HG02571 (cell line): Measurements from ENCODE around the gene WDR55.
A peak's percentile ranks its signal among the peaks of the same experiment; 100 is the strongest.
"Not testable (repeated sequence)": the region's sequence is repeated elsewhere in the genome, so short reads cannot be mapped to it uniquely, and the experiment has no call there.

Experiments
- ATAC-seq: cut with Tn5 transposase; IDR thresholded peaks from one replicate; pipeline ENCODE4 v1.9.1; 2021; ENCODE audit warnings: mild to moderate bottlenecking, moderate library complexity; ENCODE audit not compliant: unreplicated experiment

WDR55 gene, protein sequence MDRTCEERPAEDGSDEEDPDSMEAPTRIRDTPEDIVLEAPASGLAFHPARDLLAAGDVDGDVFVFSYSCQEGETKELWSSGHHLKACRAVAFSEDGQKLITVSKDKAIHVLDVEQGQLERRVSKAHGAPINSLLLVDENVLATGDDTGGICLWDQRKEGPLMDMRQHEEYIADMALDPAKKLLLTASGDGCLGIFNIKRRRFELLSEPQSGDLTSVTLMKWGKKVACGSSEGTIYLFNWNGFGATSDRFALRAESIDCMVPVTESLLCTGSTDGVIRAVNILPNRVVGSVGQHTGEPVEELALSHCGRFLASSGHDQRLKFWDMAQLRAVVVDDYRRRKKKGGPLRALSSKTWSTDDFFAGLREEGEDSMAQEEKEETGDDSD

DNA sequence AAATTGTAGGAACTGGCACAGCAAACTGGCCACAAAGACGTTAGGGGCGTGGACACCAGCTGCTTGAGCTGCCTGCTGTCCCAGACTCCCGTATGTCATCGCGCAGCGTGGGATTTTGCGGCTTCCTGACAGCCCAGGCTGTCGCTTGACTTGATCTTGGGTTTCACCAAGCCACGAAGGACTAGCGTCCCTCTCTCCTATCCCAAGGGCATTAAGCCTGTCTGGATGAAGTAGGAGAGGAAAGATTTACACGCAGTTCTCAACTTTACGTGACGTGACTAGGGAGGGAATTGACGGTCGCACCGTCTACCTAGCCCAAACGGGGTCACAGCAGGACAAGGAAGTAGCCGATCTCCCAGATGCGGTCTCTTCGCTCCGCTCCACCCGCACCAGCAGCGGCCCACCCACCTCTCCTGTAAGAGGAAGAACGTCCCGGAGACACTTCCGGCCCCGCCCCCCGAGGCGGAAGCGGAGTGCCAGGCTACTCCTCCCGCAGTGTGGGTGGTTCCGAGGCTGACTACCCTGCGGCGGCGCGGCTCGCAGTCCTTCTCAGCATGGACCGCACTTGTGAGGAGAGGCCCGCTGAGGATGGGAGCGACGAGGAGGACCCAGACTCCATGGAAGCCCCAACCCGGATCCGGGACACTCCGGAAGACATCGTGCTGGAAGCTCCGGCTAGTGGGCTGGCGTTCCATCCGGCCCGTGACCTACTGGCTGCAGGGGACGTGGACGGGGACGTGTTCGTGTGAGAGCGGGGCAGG lies at the start of gene WDR55:
WDR55 (plus strand) TSS at position 546 of the 761 bp plus-strand sequence; CDS start at position 555, 9 bp downstream.
- ATAC-seq, result peak; percentile 96

DNA sequence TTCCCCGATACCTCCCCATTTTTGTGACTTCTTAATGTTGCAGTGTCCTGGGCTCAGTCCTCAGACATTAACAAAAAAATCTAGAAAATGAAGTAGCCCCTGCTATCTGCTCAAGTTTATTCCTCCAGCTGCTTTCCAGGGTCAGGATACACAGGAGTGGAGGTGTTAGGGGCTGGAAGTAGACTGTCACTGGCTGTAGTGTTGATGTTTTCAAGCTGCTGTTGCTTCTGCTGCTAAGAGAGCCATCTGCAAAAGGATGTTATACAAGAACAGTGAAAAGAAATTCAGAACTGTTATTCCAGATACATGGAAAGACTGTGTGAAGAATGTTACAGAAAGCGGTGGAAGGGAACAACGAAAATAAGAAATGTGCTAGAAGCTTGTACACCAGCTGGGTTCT lies 42.4 kb upstream of the WDR55 start:
- no peak for ATAC-seq

GRCh38 chr5:140623061-140623460 lies 41.6 kb upstream of the WDR55 start:
- ATAC-seq, result not testable (repeated sequence)

DNA sequence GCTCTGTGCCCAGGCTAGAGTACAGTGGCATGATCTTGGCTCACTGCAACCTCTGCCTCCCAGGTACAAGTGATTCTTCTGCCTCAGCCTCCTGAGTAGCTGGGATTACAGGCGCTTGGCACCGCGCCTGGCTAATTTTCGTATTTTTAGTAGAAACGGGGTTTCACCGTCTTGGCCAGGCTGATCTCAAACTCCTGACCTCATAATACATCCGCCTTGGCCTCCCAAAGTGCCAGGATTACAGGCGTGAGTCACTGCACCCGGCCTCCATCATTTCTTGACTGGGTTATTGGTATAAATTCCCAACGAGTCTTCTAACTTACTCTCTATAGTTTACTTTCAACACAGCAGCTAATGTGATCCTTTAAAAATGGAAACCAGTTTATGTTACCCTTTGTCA lies 39.8 kb upstream of the WDR55 start:
- not testable (repeated sequence) for ATAC-seq

DNA sequence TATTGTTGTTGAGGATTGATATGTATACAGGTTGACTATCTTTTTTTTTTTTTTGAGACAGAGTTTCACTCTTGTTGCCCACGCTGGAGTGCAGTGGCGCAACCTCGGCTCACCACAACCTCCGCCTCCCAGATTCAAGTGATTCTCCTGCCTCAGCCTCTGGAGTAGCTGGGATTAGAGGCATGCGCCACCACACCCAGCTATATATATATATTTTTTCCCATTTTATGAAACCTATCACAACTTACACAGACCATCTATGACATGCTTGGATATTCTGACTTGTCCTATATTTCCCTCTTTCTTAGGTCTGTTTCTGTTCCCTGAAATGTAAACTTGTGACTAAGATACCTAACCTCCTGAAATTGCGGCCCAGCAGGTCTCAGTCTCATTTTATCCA lies 36.7 kb upstream of the WDR55 start:
- no peak for ATAC-seq

DNA sequence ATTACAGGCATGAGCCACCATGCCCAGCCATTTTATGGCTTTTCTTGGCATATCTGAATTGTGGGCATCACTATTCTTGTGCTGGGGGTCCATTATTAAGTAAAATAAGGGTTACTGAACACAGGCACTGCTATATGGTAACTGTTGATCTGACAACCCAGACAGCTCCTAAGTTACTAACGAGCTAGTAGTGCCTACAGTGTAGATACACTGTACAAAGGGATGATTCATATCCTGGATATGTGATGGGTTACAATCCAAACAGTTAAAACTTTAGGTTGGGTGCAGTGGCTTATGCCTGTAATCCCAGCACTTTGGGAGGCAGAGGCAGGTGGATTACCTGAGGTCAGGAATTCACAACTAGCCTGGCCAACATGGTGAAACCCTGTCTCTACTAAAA lies 36.0 kb upstream of the WDR55 start:
- ATAC-seq, result no peak

DNA sequence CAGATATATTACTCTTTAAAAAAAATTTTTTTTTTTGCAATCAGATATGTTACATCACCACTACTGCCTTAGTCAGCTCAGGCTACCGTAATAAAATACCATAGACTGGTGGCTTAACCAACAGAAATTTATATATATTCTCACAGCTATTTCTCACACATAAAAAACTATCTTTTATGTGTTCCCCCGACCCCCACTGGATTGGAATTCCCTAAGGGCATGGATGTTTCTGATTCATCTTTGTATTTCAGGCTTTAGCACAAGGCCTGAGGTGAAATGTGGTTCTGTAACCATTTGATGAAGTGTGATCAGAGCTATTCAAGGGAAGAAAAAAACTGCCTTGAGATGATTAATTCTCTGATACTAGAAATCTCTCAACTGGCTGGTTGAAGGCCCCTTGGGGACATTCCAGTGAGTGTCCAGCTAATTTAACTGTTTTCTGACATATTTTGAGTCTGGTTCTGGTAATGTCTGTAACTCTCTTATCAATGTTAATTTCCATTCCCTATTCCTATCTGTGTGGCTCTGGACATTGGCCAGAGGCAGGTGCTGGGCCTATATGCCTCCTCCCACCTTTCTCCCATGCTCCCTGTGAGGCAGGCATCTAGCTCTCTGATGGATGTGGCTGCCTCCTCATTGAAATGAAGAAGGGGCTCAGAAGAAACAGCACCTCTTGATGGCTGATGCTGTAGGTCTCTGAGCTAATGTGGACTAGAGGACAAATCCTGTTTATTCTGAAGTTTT lies 34.2 kb upstream of the WDR55 start:
- ATAC-seq, result no peak

GRCh38 chr5:140631036-140631417 lies 33.7 kb upstream of the WDR55 start:
- no peak for ATAC-seq

DNA sequence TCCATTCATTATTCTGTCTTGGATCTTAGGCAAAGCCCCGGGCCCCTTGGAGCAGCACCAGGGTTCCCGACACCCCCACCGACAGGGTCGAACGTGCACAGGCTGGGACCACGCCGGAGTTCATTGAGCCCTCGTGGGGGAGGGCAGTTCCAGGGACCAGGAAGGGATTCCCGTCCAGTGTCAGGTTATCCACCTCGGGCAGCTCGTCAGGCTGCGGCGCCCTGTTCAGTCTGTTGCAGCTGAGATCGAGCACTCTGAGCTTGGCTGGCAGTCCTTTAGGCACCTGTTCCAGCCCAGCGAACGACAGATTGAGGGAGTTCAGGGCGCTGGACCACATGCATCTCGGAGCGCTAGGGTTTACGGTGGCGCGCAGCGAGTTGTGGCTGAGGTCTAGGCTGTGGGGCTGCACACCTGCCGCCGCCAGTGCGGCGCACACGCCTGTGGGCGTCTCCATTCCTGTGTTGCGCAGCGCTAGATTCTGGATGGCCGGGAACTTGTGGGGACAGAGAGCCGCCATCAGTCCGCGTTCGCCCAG lies 32.8 kb upstream of the WDR55 start:
- peak; percentile 42 for ATAC-seq

DNA sequence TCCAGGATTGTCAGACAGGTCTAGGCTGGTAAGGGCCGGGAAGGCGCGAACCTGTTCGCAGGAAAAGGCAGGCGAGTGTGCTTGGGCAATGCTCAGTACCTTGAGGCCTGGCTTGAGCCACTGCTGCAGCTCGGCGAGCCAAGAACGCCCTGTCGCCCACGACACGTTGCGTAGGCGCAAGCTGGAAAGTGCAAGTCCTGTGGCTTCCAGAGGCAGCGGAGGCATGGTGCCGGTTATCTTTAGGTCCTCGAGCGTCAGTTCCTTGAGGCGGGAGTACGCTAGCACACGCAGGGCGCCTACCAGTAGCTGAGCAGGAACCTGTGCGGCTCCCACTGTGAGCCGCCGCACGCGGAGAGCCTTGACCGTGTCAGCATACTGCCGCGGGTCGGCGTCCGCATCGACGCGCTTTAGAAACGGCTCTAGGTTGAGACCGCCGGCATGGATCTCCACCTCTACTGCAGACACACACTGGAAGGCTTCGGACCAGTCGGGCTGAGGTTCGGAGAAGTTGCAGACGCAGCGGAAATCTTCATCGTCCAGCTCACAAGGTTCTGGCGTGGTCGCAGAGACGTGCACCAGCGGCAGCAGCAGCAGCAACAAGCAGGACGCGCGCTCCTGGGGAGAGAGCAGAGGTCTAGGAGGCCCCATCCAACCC lies 32.2 kb upstream of the WDR55 start:
- peak; percentile 46 for ATAC-seq

DNA sequence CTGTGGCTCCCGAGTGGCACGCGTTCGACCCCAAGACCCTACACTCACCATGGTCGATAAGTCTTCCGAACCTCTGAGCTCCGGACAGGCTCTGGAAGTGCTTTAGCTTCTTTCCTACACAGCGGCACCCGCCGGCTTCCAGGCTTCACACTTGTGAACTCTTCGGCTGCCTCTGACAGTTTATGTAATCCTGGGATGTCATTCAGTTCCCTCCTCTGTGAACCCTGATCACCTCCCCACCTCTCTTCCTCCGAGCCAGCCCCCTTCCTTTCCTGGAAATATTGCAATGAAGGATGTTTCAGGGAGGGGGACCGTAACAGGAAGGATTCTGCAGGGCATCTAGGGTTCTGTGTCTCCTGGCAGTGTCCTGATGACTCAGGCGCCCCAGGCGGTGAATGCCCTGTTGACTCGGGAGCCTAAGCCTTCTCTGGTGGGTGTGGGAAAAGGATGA lies 31.7 kb upstream of the WDR55 start, which contains the start of gene CD14:
CD14 (minus strand) TSS at position 155 of the 451 bp plus-strand sequence; CDS start at position 51, 104 bp downstream.
- no peak for ATAC-seq

GRCh38 chr5:140633501-140633900 lies 31.2 kb upstream of the WDR55 start:
- no peak for ATAC-seq

DNA sequence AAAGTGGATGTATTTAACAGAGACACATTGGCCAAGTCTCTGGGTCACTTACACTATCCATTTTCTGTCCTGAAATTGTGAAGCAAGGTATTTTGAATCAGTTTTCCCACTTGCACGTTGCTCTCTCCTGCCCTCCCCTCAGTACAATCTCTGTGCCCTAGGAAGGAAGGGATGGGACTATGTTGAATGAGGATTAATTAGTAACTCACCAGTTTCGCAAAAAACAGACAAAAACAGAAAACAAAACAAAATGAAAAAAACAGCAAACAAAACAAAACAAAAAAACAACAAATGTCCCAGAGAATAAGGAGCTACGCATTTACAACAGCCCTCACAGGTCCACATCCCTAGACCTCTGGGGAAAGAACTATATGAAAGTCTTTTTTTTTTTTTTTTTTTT lies 30.6 kb upstream of the WDR55 start:
- no peak for ATAC-seq

DNA sequence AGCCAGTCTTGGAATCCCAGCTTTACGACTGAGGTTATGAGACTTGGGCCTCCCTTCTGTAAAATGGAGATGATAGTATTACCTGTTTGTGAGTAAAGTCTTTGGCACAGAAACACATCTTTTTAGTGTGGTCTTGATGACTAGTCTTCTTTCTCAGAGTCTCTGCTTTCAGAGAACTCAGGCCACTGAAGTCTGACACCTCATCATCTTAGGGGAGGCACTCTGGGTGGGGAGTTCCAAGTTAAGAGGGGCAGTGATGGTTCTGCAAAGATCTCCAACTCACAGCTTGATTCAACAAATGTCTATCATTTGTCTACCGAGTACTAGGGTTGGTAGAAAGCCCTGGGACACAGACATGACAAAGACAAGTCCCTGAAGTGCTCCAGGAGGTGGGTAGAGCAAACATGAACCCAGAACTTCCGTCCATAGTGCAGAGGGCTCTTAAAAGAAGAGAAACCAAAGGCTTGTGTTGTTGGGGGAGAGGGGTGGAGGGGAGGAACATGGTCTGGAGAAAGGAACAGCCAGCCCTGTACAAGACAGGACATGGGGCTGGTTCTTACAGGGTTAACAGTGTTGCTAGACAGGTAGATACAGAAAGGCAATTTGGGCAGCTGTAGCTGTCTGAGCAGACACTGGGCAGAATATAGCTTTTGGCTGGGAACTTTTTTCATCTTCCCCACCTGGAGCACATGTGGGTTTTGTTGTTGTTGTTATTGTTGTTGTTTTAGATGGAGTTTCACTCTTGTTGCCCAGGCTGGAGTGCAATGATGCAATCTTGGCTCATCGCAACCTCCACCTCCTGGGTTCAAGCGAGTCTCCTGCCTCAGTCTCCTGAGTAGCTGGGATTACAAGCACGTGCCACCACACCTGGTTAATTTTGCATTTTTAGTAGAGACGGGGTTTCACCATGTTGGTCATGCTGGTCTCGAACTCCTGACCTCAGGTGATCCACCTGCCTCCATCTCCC lies 29.1 kb upstream of the WDR55 start:
- no peak for ATAC-seq

DNA sequence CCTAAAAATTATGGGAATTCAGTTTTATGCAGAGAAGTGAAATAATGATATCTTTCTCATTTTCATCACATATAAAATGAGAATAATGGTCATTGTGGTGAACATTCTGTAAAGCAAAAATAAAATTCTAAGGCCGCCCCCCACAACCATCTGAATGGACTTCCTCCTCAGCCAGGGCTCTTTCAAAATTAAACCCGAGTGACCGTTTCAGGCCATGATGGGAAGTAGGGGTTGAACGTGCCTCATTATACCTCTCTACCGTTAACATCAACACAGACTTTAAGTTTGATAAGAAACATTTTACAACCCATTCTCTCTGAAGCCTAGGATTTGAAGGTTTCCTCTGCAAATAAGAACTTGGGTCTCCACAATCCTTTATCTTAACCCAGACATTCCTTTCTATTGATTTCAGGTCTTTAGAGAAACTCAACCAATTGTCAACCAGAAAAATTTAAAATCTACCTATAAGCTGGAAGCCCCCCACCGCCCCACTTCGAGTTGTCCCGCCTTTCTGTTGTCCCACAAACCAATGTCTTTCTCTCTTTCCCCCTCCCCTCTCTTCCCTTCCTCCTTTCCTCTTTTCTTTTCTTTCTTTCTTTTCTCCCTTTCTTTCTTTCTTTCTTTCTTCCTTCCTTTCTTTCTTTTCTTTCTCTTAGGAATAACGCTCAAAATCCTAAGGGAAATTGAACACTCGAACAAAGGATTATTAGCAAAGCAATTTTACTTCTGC lies 27.2 kb upstream of the WDR55 start:
- no peak for ATAC-seq

GRCh38 chr5:140638898-140639147 lies 25.9 kb upstream of the WDR55 start:
- ATAC-seq, result not testable (repeated sequence)

GRCh38 chr5:140639148-140639981 lies 25.3 kb upstream of the WDR55 start, which contains the start of gene TMCO6:
TMCO6 (plus strand) TSS chr5:140639451; CDS start chr5:140639528, 77 bp downstream.
- ATAC-seq, result peak; percentile 92

DNA sequence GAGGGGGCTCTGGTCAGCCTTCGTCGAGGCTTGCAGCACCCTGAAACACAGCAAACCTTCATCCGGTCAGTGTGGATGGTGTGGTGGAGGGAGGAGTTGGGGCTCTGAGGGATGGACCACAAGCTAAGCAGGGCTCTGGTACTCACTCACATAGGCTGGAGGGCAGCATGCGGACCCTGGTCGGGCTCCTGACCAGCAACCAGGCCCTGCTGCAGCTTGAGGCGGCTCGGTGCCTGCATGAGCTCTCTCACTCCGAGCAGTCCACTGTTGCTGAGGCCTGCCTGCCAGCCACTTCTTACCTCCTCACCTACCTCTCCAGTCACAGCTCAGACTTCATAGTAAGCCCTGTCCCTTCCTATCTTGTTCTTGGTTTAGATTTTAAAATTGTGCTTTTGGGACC lies 23.0 kb upstream of the WDR55 start:
- ATAC-seq, result no peak
